Measurements from ENCODE around the gene GPR84.

Gene GPR84
- 0.07 to 0.48 reads per million in 2 donors for total RNA-seq

DNA sequence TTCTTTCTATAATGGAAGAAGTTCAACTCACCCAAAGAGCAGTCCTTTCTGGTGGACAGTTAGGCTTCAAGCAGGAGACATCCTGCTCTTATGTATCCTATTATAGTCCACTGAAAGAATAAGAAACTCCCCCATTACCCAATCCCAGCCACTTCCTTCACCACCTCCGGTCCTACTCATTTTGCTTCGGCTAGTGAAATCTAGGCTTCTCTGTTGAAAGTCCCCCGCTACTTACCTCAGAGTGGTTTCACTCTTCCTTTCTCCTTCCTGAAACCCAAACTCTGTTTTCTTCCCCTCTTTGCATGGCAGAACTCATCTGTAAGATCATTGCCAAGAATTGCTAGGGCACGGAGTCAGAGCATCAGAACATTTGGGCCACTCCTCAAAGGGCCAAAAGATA is at the start of gene GPR84:
Gene GPR84, minus strand, starts transcription at position 74 of the 400 bp plus-strand sequence. CDS start 635 bp downstream, outside the sequence.
- DNase-seq, result no peak

GRCh38 chr12:54413284-54414190 is 49.3 kb upstream of the GPR84 start:
- peak; percentile 71 for DNase-seq

GRCh38 chr12:54412786-54413185 is 48.5 kb upstream of the GPR84 start:
- no peak for DNase-seq

GRCh38 chr12:54412348-54412747 is 48.1 kb upstream of the GPR84 start:
- no peak for DNase-seq

DNA sequence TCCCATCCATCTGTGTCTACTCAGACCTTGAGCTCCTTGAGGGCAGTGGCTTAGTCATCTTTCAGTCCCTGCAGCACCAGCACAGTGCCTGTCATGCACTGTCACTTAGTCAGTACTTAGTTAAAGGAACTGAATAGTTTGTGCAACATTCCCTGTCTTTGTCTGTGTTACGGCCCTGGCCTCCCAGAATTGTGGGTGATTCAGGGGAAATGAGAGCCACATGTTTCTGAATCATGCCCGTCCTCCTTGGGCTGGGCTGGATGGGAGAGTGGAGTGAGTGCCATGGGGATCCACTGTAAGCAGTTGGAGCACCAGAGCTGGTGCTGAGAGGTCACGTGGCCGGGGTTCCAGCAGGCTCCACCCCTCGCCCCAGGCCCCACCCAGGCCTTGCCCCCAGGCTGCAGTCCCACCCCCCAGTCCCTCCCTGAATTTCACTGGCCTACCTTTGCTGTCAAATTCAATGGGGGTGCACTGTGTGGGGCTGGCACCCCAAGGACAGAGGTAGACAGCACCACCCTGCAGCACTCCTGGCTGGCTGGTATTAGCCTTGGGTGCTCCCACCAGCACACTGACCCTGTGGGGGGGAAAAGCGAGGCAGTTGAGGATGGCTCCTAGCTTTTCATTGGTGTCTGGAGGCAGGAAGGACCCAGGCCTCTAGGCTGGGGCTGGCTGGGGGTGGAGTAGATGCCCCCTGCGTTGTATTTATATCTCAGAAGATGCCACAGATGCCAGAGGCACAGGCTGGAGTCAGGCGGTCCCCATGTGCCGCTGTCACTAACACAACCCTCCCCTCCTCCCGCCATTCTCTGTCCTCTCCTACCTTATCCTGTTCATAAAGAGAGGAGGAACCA is 47.3 kb upstream of the GPR84 start:
- peak; percentile 50 for DNase-seq

GRCh38 chr12:54409267-54409666 is 45.0 kb upstream of the GPR84 start:
- DNase-seq, result no peak

DNA sequence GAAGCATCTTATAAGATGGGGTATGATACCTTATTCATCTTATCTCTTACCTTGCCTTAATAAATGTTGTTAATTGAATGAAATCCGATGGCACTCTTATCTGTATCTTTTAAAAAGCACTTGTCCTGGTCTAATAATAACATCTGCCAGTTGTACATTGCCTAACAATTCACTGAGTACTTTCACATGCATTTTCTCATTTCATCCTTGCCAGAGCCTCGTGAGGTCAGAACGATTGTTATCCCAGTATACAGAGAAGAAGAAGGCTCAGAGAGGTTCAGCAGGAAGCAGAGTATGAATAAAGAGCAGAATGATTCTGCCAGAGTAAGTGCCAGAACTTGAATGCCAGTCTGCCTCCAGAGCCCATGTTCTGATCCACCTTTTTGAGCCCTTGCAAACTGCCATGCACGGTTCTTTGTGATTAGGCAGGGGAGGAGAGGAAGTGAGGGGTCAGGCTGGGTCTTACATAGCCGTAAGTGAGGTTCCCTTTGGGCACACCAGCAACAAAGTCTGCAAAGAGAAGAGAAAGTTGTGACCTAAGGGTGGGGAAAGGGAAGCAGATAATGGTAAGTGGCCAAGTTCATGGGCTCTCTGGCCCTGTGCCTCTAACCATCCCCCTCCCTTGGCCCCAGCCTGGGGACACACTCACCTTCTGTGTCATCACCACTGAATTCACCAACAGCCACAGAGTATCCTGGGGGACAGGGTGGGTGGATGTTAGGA is 43.1 kb upstream of the GPR84 start:
- DNase-seq, result no peak

GRCh38 chr12:54405573-54405972 is 41.3 kb upstream of the GPR84 start:
- DNase-seq, result no peak

GRCh38 chr12:54405106-54405505 is 40.8 kb upstream of the GPR84 start:
- no peak for DNase-seq

DNA sequence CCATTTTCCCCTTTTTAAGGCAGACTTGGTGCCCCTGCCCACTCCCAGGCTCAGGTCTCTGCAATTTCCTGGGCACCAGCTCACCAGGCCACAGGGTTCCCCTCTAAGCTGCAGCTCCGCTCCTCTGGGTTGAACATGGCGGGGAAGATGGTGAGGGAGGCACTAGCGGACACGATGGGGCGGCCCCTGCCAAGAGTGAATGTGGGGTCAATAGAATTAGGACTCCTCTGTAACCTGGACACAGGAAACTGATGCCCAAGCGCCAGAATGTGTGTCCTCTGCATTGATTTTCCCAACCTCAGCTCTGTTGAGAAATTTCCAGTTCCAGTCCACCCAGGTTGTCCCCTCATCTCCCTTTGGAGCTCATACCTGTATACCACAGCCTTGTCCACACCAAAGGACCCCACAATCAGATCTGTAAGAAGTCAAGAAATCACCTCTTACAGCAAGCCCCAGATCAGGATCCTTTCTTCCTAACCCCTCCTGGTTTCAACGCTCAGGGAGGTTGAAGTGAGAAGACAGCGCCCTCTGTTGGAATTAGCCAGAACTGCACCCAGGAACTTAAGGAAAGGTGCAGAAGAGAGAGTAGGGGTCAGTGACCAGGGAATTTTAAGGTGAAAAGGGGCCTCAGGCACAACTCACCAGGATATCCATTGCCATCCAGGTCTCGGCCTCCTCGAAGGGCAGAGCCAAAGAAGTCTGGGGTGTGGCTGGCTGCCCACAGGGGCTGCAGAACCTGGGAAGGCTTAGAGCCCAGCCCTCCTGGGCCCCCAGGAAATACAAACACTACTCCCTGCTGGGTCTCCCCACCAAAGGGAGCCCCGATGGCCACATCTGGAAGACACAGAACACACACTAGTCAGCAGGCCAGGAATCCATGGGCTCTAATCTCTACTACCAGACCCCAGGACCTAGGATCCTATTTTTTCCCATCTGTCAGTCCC is 40.0 kb upstream of the GPR84 start:
- peak; percentile 70 for DNase-seq

DNA sequence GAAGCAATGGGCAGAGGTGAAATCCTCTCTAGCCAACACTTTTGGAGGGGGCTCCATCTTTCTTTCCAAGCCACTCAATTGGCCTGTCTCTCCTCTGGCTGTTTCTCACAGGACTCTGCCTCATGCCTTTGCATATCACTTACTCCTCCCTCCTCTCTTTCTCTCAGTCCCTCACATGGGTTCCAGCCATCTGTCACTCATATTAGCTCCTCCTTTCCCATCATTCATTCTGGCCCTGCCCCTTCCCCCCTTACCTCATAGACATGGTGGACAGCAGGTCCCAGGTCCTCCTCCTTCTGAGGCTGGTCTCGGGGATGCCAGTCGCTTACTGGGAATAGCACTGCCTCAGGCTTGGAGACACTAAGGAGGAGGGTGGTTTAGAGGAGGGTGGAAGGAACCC is 36.8 kb upstream of the GPR84 start:
- DNase-seq, result no peak

DNA sequence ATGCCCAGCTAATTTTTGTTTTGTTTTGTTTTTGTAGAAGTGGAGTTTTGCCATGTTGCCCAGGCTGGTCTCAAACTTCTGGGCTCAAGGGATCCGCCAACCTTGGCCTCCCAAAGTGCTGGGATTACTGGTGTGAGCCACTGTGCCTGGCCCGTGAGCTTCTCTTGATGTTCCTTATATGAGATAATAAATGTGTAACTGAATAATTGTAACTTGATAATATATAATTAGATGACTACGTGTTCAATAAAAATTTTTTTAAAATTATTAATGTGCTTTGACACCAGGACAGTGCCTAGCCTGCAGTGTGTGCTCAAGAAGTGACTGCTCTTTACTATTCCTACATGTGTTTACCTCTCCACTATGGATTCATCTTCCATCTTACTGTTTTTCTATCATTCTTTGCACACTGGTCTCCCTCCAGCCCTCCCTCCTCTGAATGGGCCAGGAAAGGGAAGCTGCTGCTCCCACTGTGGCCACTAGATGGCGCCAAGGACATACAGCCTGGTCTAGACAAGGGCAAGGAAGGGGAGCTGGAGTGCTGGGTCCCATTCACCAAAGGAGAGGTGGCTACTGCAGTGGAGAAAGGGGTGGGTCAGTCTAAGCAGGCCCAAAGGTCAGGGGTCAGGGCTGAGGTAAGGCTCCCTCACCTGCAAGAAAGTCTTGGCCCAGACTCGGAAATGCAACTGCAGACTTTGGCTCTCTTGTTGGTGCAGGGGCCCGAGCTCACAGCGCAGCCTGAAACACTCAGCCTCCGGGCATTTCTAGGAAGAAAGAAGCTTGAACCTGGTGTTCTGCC is 34.9 kb upstream of the GPR84 start:
- peak; percentile 90 for DNase-seq

DNA sequence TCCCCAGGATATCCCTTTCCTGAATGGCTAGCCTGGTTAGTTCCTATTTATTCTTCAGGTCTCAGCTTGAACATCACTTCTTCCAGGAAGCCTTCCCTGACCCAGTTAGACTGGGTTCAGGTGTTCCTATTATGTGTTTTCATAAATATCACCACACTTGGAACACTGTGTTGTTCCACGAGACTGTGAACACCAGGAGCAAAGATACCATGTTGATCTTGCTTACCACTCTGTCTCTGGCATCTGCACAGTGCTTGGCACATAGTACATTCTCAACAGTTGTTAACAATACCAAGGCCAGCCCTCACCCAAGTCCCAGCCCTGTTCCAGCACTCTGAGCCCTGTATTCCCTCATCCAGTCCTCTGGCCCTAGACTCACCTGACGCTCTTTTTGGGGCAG is 33.9 kb upstream of the GPR84 start:
- no peak for DNase-seq

DNA sequence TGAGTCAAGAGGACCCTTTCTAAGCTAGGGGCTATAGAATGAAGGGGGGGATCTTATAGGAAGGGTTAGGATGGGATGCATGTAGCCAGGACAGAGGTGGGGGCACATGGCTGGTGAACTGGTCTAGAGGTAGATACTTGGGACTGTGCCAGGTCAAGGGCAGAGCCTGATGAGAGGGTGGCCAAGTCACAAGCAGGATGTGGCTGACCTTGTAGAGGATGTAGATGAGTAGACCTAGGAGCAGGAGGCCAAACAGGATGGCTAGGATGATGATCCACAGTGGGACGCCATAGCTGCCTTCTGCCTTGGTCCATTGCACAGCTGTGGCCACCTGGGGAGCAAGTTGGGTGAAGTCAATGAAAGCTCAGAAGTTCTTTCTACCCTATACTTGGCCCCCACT is 32.9 kb upstream of the GPR84 start:
- no peak for DNase-seq

- DNase-seq, result no peak
Observed at GRCh38 chr12:54395545-54395944, 31.3 kb upstream of the GPR84 start.

GRCh38 chr12:54394986-54395385 is 30.7 kb upstream of the GPR84 start:
- no peak for DNase-seq

- DNase-seq, result peak; percentile 36
Observed at GRCh38 chr12:54394281-54394719, 30.0 kb upstream of the GPR84 start.

GRCh38 chr12:54393743-54394142 is 29.5 kb upstream of the GPR84 start:
- no peak for DNase-seq

GRCh38 chr12:54393207-54393609 is 28.9 kb upstream of the GPR84 start:
- DNase-seq, result no peak

- no peak for DNase-seq
Observed at GRCh38 chr12:54392485-54393206, 28.4 kb upstream of the GPR84 start.

All from T-helper 9 cell (primary cell).